Colonic mucosa (tissue), 4 donors: Measurements from ENCODE around the gene BOD1L2. TPM values are rescaled to one million over a fixed set of nuclear protein-coding genes. Genes with fewer than 3 reads are reported as not detected.
A peak's percentile ranks its signal among the peaks of the same experiment; 100 is the strongest.

Source experiments
- DNase-seq: peaks from one replicate; pipeline ENCODE4 v3.0.0-alpha.2; 2020
- H3K27ac ChIP-seq: fragments of 200-600 bp; one replicate; pipeline ENCODE4 v1.8.0; 2021
- H3K27me3 ChIP-seq: fragments of 200-600 bp; one replicate; pipeline ENCODE4 v1.8.0; 2021
- H3K36me3 ChIP-seq: fragments of 200-600 bp; one replicate; pipeline ENCODE4 v1.8.0; 2021
- H3K4me1 ChIP-seq: fragments of 200-600 bp; one replicate; pipeline ENCODE4 v1.8.0; 2021; ENCODE audit warnings: mild to moderate bottlenecking
- H3K4me3 ChIP-seq: fragments of 200-600 bp; one replicate; pipeline ENCODE4 v1.8.0; 2021
- H3K9ac ChIP-seq, 2 donors: one replicate each; pipeline ENCODE4 v1.7.0; 2013; ENCODE audit warnings: control low read depth in 2 of 2, low read depth in 2 of 2, low read length in 2 of 2
- H3K9me3 ChIP-seq: fragments of 200-600 bp; one replicate; pipeline ENCODE4 v1.8.0; 2021
- CTCF ChIP-seq: fragments of 200-600 bp; IDR thresholded peaks from one replicate; pipeline ENCODE4 v1.8.0; 2022; ENCODE audit warnings: antibody characterized with exemption, mild to moderate bottlenecking
- intact Hi-C: fragments of 100-400 bp; cut with DNase I; formaldehyde crosslinking; loops from one replicate; pipeline ENCODE4 v1.14.1; 2022
- total RNA-seq, 2 donors: library from RNA; stranded (reverse); fragmentation: NEBNext Ultra II Directional in 1 of 2; extraction: Animal tissue kit (Norgen Biotek cat#: 25700) in 1 of 2; gene quantifications; one replicate each; pipeline ENCODE4 v1.2.1, GENCODE V29; 2021
- donor health status: healthy.
- donor health status: DM: no; HTN: no; CAD: no.
- donor health status: DM: no; HTN: no; CAD: no.

Gene BOD1L2
- total RNA-seq, 2 donors from 2014 or later = not detected

- no peak overlapping the region for H3K4me3 ChIP-seq
- intact Hi-C loops = no loop called here
These were observed 15.8 kb upstream of the BOD1L2 start for GRCh38 chr18:57131101-57131500.

GRCh38 chr18:57131782-57132181 lies 15.1 kb upstream of the BOD1L2 start:
- TF ChIP-seq CTCF = no peak
- intact Hi-C loops = no loop called here
- DNase-seq = peak; percentile 30

More at GRCh38 chr18:57131101-57131500, 15.8 kb upstream of the BOD1L2 start:
- H3K27ac ChIP-seq = no peak overlapping the region
- TF ChIP-seq CTCF = no peak
- no peaks in the 10 kb centered on the region for H3K27me3 ChIP-seq
- no peaks in the 10 kb centered on the region for H3K9me3 ChIP-seq
- no peak overlapping the region for H3K9ac ChIP-seq
- H3K4me1 ChIP-seq = no peaks in the 10 kb centered on the region
- DNase-seq = no peak
- no peaks in the 10 kb centered on the region for H3K36me3 ChIP-seq

GRCh38 chr18:57134618-57135135 lies 12.2 kb upstream of the BOD1L2 start:
- Histone ChIP-seq H3K4me1 (no peaks in the 10 kb centered on the region), H3K27me3 (no peaks in the 10 kb centered on the region), H3K27ac (no peak overlapping the region), H3K36me3 (no peaks in the 10 kb centered on the region), H3K9me3 (no peaks in the 10 kb centered on the region), H3K9ac (no peak overlapping the region), H3K4me3 (no peak overlapping the region)
- intact Hi-C loops = no loop called here
- no peak for TF ChIP-seq CTCF
- no peak for DNase-seq

More at GRCh38 chr18:57131782-57132181, 15.1 kb upstream of the BOD1L2 start:
- Histone ChIP-seq H3K4me3 (no peak overlapping the region), H3K4me1 (no peaks in the 10 kb centered on the region), H3K36me3 (no peaks in the 10 kb centered on the region), H3K9ac (no peak overlapping the region), H3K27me3 (no peaks in the 10 kb centered on the region), H3K27ac (no peak overlapping the region), H3K9me3 (no peaks in the 10 kb centered on the region)

GRCh38 chr18:57135699-57136098 lies 11.2 kb upstream of the BOD1L2 start:
- intact Hi-C loops = no loop called here
- TF ChIP-seq CTCF = no peak
- no peaks in the 10 kb centered on the region for H3K9me3 ChIP-seq
- H3K27me3 ChIP-seq = no peaks in the 10 kb centered on the region
- H3K36me3 ChIP-seq = no peaks in the 10 kb centered on the region
- H3K9ac ChIP-seq = no peak overlapping the region
- DNase-seq = no peak
- H3K27ac ChIP-seq = no peak overlapping the region
- H3K4me1 ChIP-seq = no peaks in the 10 kb centered on the region
- no peak overlapping the region for H3K4me3 ChIP-seq

- Histone ChIP-seq H3K4me1 (no peaks in the 10 kb centered on the region), H3K4me3 (no peak overlapping the region), H3K9ac (no peak overlapping the region), H3K9me3 (no peaks in the 10 kb centered on the region), H3K36me3 (no peaks in the 10 kb centered on the region), H3K27me3 (no peaks in the 10 kb centered on the region), H3K27ac (no peak overlapping the region)
- DNase-seq = no peak
- TF ChIP-seq CTCF = no peak
- intact Hi-C loops = no loop called here
These were observed 9.0 kb upstream of the BOD1L2 start for GRCh38 chr18:57137847-57138246.
